ENCODE measurements around the gene PLXNA2.

PLXNA2 gene

DNA sequence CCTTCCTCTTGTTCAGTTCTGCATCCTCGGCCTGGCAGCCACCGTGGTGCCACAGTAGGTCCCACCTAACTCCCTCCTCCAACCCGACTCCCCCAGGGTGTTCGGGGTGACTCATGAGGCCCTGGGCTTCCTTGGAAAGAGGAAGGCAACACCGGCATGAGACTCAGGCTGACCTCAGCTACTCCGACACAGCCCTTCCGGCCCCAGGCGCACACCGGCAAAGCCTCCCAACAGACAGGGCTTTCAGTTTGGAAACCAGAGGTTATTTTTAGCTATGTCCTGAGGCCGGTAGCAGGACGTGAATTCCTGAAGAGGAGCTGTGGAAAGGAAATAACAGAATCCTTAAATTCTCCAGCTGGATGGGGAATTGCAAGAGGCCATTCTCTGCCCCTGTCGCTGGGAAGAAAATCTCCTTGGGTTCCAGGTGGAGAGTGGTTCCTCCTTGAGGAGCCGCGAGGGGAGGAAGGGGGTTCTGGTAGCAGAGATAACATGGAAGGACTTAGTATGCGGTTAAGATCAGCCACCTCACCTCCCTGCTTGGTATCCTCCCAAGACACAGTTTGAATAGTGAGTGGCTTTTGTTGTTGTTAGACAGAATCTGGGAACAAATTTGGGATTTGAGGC is 24.4 kb downstream of the PLXNA2 start:
- DNase-seq = peak; percentile 63

DNA sequence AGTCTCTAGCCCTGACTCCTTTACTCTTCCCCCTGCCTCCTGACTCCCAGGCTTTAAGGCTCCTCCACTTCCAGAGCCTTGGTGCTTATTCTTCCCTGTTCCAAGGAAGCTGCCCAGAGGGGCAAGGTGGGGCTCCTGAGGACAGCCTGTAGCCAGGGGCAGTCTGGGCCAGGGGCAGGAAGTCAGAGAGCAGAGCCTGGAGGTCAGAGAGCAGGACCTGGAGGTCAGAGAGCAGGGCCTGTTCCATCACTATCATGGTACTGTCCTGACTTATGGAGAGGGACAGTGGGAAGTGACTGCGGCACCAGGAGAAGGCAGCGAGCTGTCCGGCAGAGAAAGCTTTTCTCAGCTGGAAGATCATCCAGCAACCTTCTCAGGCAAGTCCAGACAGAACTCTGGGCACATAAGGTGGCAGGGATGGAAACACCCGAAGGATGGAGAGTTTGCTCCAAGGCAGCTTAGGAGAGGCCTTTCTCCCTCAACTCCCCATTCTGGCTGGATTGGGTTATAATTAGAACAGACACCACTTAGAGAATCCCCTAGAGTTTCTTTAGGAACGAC is 25.0 kb downstream of the PLXNA2 start:
- DNase-seq = no peak

DNA sequence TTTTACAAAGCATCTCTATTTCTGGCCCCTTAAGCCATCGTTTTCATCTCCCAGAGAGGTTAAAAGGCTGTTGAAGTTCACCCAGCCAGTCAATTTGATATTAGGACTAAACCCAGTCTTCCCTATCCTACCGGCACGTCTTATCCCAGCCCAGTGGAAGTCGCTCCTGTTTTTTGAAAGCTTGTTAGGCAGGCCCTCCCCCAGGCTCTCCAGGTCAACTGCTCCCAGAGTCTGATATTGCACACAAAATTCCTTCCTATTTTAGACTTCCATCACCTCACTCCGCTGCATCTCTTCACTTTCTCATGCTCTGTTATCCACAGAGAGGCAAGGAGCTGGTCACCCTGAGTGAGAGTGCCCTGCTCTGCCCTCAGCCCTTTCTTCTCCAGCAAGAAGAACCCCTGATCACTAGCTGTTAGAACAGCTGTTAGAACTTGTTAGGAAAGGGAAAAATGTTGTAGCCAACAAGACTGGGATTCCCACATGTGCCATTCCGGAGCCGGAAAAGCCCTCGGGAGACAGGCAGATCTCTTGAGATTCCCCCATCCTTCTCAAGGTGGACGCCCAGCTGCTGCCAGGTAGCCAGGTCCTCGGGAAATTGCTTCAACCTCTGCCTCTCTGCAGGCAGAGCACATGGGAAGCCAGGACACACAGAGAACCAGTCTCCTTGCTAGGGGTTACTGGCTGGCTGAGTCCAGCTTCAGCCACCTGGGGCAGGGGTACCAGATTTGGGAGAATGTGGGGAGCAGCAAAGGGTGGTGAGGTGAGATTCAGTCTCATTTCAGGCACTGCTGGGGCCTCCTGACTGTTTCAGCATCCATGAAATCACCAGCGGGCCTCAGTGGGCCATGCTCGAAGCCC is 25.7 kb downstream of the PLXNA2 start:
- no peak for DNase-seq

DNA sequence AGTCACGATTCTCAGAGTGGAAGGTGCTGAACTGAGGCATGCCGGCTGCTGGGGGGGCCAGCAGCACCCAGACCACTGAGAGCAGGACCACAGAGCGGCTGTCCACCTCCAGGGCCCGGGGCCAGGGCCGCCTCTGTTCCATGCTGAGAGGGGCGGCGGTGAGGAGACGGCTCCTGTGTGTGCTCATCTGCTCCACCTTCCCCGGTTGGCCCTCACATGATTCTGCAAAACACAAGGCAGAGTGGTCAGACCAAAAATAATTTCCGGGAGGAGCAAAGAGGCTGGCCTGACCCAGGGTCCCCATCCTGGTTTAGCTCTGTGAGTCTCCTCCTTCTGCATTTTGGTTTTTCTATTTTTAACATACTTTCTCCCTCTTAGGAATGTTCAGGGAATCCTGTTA is 26.4 kb downstream of the PLXNA2 start:
- DNase-seq = no peak

DNA sequence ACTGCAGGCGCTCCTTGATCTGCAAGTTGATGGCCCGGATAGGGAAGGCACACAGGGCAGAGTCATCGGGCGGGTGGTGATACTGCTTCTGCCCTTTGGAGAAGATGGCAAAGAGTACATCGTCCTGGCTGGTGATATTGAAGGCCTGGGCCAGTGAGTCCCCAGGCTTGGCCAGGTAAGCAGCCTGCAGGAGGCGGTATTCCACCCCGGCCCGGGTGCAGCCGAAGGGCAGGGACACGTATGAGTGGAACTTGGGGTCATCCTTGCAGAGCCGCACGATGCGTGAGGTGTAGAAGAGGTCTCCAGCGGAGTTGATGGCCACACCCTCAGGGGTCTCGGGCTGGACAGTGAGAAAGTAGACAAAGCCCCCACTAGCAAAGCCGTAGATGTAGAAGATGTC is 27.4 kb downstream of the PLXNA2 start:
- no peak for DNase-seq

DNA sequence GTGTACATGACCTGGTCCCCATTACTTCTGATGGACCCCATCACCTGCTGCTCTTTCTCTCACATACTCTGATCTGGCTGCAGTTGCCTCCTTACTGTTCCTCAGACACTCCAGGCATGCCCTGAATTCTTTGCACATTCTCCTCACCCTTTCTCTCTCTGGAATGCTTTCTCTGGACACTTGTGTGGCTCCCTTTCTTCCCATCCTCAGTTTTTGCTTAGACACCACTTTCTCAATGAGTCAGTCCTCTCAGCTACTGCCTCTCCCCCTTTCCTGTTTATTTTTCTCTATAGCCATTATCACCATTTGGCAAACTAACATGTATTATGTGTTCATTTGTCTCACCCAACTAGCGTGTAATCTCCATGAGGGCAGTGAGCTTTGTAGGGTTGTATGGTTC is 28.1 kb downstream of the PLXNA2 start:
- DNase-seq = no peak

DNA sequence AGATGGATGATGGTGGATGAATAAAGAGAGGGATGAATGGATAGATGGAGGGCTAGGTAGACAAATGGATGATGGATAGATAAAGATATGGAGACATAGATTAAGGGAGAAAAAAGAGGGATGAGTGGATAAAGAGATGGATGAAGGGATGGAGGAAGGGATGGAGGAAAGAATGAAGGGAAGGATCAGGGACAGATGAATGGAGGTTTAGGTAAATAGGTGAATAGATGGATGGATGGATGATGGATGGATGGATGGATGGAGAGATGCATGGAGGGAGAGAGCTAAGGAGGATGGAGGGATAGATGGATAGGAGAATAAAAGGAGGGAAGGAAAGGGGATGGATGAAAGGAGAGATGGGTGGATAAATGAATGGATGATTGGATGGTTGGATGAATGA is 28.8 kb downstream of the PLXNA2 start:
- no peak for DNase-seq

DNA sequence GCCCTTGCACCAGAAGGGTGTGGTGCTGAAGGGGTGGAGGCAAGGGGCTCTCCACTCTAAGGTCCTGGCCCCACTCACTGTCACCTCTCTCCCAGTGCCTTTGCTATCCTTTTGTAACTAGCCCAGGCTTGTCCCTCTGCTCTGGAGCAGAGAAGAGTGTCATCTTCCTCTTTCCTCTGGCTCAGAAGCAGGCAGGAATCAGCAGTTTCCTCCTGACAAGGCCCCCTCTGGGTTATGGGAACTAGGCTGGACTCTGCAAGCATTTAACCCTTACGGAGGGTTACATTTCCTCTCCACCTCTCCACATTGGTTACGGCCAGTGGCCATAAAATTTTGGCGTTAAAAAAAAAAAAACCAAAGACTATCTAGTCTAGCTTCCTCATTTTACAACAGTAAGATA is 30.4 kb downstream of the PLXNA2 start:
- no peak for DNase-seq

DNA sequence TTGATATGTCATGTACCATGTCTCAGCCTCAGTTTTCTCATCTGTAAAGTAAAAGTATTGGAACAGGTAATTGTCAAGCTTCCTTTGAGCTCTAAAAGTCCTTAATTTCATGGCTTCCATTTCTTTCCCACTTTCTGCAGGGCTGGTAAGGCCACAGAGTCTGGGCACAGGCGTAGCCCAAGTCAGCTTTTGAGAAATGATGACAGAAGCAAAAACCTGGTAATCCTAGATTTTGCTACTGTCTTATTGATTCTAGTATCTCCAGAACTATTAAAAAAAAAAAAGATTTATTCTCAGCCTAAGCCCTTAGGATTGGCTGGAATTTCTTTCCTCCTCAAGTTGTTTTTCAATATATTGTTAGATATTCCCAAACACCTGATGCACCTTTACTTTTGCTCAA is 31.3 kb downstream of the PLXNA2 start:
- DNase-seq = no peak

DNA sequence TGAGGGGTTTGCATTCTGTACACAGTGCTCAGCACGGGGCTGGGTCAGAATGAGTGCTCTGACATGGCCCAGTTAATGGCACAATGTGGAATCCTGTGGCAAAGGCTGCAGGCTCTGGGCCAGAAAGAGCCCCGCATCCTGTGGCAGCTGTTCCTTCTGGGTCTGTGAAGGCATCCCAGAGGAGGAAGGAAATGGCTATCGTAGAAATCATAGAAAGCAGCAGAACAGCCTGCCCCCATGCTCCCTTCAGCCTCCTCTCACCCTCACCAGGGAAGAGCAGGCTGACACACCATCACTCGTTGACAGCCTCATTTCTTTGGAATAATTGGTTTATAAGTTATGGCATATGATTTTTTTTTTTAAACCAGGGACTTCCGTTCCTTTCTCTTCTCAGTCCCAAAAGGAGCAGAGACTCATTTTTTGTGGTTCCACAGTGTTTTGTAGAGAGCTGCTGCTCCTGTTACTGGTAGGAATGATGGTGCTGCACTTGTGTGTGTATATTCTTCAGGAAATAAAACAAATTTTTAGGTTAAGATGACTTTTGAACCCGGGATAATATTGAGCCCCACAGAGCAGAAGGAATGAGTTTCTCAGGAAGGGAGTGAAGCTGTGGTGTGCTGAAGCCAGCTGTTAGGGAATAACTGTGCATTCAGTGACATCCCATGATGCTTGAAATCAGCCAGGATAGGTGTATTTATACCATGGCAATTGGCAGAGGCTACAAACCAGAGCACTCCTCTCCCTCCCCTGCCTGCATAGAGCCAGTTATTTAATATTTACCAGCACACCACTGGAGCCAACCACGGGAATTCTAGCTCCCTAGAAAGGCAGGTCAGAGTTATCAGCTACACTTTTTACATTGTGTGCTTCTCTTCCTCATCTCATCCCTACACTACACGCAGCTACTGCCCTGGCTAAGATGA is 32.0 kb downstream of the PLXNA2 start:
- DNase-seq = no peak

DNA sequence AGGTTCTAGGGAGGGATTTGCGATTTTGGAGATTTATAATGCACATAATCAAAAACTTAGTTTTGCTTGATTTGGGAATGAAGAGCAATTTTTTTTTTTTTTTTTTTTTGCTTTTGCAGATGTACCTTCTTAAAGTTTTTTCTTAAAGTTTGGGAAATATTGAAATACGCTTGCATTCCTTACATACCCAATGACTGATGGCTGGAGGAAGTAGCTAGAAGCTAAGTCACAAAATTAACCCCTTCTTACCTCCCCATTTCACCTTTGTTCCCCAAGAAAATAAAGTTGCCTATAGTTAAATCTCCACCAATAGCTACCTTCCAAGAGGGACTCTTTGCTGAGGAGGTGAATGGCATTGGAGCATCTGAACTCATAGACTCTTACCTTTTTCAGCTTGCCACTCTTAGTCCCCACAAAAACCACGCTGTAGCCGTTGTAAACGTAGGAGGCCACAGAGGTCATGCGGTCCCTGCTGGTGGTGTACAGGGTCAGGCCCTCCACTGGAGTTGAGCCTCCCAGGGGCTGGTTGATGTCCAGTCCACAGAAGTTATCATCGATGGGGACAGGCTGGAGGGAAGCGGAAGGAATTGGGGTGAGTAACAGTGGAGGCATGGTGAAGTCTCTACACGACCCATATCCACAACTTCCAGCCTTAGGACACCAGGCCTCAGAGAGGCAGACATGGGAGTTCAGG is 34.1 kb downstream of the PLXNA2 start:
- DNase-seq = no peak

DNA sequence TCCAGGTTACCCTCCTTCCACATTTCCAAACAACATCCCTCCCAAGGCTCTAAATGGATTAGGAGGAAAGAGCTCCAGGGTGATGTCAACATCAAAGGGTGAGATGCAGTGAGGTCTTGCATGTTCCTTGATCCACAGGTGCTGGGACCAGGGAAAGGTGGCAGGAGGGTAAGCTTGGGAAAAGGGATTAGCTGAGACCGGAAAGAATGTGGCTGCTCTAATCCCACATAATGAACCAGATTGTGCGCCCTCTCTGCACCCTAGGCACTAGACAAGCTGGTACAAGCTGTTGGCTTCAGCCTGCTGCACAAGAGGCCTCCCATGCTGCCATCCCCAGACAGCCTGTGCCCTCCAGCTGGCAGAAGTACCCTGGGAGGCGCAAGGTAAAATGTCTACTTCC is 34.9 kb downstream of the PLXNA2 start:
- no peak for DNase-seq

DNA sequence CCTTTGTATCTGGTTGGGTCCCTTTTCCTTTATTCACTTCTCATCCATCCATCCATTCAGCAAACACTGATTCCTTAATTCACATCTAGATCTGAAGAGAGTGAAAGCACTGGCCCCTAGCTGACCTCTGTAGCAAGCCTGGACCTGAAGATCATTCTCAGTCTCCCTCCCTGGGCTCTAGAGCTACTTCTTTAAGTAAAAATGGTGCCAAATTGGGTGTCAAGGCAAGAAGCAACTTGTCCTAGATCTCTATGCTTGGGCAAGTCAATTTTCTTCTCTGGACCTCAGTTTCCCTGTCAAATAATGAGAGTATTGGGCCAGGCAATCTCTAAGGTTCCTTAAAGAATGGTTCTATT is 36.1 kb downstream of the PLXNA2 start:
- DNase-seq = no peak

DNA sequence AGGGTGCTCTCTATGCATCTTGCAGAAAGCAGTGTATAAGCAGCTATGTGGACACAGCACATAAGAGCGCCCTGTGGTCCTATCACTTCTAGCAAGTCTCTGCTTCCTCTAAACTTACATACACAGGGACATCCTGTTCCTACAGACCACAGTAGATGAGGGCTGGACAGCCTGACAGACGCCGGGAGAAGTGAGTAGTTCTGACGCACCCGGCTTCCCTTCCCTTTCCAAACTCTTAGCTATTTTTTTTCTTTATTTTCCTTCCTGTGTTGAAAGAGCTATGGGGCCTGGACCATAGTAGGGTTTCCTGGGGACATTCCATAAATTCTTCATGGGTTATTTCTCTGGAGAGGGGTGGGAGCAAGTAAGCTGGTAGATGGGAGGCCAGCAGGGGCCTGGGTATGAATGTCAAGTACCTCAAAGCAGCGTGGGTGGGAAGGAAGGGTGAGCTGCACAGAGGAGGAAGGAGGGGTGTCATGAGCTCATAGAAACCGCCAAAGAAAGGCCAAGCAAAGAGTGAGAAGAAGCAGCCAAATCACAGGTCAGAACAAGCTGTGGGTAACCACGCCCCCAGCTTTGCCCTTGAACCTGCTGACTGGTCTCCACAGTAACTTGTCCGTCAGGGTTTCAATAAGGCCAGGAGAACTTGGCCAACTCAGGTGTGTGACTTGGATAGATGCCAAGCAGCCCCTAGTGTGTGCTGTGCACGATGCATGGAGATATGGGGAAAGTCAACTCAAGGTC is 36.6 kb downstream of the PLXNA2 start:
- DNase-seq = no peak

DNA sequence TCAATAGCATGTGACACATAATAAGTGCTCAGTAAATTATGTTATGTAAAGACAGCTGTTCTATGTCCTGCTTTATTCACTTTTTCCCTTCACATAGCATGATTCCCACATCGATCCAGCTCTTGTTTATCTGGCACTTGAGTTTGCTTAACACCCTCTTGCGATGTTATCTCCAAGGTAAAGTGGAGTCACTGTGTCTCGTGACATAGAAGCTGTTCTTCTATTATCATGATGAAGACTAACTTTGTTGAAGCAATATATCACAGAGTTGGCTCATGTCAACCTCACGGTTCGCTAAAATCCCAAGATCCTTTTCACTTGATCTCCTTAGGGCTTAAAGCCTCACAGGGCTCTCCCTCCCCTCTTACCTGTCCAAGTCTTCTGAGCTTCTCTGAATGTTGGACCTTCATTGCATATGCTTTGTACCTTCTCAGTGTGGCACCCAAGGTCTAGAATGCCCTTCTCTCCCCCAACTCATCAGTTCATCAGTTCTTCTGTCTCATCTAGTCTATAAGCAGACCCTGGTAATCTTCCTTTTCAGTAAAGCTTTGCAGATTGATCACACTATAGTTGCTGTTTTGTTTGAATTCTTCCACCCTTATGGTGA is 38.0 kb downstream of the PLXNA2 start:
- DNase-seq = no peak

DNA sequence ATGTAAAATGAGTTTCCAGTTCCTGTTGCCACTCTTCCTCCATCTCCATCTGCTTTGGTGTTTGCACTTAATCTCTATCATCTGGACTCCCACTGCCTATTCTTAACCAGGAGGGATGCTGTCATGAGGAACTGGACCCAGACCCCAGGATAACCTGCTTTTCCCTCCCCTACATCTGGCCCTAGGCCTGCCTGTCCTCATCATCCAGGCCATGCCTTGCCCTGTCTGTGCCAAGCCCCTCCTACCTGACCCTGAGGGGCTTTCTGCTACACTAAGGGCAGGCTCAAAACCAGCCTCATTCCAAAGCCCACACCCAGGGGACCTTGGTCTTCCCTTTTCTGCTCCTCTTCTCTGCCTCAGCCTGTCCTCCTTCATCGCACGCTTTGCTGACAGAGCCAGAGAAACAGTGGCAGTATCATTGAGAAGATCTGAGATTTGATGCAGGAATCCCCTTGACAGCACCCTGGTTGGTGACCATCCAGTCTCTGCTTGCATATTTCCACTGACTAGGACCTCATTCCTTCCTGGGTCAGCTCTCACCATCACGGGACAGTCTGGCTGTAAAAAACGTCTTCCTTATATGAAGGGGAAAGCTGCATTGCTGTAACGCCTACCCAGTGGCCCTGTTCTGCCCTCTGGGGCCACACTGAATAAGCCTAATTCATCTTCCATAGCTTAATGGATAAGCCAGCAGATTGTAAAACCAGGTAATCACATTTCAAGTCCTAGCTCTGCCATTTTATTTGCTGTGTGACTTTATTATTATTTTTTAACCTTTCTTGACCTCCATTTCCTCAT is 38.8 kb downstream of the PLXNA2 start:
- DNase-seq = no peak

DNA sequence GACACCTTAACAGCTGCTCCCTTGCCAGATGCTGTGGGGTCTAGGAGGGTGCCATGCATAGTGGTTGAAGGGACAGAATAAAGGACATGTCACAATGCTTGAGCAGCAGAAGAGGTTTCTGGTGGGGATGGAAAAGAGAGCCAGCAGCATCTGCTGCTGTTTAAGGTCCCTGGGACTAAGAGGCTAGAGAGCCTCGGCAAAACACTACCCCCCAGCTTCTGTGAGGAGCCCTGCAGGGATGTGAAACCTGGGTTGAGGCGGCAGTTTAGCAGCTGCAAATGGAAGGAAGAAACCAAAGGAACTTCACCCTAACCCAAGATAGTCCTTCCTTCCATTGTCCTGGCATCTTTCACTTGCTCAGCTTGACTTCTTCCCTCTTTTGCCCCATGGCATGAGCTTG is 39.4 kb downstream of the PLXNA2 start:
- no peak for DNase-seq

DNA sequence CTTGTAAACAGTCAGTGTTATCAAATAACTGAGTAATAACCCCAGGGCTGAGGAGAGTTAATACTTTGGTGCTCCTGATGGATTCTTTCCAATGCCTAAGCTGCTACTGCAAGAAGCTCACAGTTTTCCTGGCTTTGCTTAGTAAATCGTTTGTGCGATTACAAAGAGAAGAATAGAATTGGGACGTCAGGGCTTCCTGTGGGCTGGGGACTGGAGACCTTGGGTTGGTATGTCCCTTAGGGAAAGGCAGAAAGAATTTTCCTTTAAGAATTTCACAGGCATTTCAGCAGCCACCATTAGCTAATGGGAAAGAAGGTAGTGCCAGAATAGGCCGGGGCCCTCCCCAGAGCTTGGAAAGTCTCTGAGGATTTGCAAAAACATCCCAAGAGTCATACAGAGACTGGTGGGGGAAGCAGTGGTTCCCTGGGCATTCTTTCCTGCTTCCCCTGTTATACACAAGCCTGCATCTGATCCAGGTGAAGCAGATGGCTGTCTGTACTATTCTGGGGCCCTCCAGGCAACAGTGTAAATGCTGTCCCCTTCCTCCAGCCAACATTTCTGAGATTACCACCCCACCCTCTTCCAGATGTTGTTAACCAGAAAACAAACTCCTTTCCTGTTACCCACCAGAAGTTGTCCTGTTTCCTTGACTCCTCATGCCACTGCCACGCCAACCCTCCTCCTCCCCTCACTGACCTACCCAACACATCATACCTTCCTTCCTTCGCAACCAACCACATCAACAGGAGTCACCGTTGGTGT is 40.2 kb downstream of the PLXNA2 start:
- no peak for DNase-seq

DNA sequence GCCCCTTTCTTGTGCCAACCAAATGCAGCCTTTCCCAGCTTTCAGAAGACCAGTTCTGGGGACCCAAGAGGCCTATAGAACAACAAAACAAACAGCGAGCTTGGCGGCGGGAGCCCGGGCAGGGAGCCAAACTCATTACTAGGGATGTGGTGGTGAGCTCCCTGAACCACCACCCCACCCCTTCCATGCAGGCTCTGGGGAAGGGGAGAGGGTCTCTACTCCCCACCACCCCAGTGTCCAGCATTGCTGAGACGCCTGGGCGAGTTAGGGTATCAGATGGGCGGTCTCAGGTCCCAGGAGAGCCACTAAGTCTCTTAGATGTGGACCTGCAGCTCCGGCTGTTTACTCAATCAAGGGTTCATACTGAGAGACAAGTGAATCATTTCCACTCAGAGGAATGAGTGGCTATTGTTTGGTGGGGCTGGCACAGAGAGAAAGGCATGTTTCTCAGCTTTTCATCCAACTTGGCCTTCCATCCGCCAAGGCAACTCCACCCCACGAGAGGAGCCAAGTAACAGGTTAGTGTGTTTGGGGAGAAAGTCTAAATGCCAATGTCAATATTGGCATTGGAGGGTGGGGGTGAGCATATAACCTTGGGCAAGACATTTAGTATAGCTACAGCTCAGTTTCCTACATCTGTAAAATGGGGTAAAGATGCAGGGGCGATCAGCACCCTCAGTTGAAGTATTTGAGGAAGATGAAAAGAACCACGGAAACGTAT is 40.9 kb downstream of the PLXNA2 start:
- no peak for DNase-seq

Measured in 8988T (cell line).